ENCODE data around the gene DNASE1. TPM values are rescaled to one million over a fixed set of nuclear protein-coding genes. Genes with fewer than 3 reads are reported as not detected.

The DNASE1 gene
- total and polyA plus RNA-seq, 11 donors: 3.2 to 10.2 (median 6.0) TPM

- Histone ChIP-seq H3K4me1 (peaks cover 0 to 9% (median 0%) of the 10 kb centered on the region in 12 donors), H3K9me3 (no peaks in the 10 kb centered on the region), H3K27me3 (no peaks in the 10 kb centered on the region), H3K27ac (no peak overlapping the region), H3K4me3 (no peak overlapping the region), H3K36me3 (peaks cover 0 to 31% (median 0%) of the 10 kb centered on the region in 9 donors)
- TF ChIP-seq POLR2A (IDR thresholded peaks at IDR 0.05) (no peak), CTCF (IDR thresholded peaks at IDR 0.05) (no peak)
- intact Hi-C loops (cut with DNase I): no loop called here
- ATAC-seq (peak; percentile 25 to 73 (median 48)), DNase-seq (no peak)
- 54 to 65% (median 62%) methylated on average over 15 to 21 of the region's 21 CpGs for WGBS, 4 donors
Observed at GRCh38 chr16:3642397-3643094, 11.9 kb upstream of the DNASE1 start.

DNA sequence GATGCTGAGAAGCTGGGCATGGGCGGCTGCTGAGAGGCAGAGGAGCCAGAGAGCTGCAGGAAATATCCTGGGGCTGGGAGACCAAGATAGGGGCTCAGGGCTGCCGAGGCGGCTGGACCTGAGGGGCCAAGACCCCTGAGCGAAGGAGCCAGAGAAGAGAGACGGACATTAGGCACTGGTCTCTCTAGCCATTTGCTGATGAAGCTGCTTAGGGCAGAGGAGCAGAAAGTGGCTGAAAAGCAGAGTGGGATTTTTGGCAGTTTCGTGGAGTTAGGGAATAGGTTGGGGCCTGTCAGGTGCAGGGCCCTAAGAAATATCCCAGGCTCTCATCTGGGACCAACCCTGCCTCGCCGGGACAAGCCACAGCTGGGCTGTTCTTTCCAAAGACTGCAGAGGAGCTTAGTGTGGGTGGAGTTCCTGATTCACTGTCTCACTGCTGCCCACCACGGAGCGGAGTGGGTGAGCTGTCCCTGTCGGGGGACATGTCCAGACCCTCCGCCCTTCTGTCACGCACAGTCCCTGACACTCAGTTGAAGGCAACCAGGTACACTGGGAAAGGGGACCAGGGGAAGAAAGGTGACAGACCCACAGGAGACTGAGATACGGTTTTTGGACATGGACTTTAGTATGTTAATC is 11.3 kb upstream of the DNASE1 start:
- no peak overlapping the region for H3K27ac ChIP-seq
- DNase-seq: no peak
- no peaks in the 10 kb centered on the region for H3K27me3 ChIP-seq
- H3K4me1 ChIP-seq: peaks cover 0 to 9% (median 0%) of the 10 kb centered on the region in 12 donors
- ATAC-seq: no peak
- intact Hi-C loops (cut with DNase I): no loop called here
- TF ChIP-seq CTCF (IDR thresholded peaks at IDR 0.05) (no peak), POLR2A (IDR thresholded peaks at IDR 0.05) (no peak)
- peaks cover 0 to 31% (median 0%) of the 10 kb centered on the region in 9 donors for H3K36me3 ChIP-seq
- H3K9me3 ChIP-seq: no peaks in the 10 kb centered on the region
- no peak overlapping the region for H3K4me3 ChIP-seq
- WGBS, 4 donors: 82 to 87% (median 84%) methylated on average over 14 of the region's 14 CpGs

DNA sequence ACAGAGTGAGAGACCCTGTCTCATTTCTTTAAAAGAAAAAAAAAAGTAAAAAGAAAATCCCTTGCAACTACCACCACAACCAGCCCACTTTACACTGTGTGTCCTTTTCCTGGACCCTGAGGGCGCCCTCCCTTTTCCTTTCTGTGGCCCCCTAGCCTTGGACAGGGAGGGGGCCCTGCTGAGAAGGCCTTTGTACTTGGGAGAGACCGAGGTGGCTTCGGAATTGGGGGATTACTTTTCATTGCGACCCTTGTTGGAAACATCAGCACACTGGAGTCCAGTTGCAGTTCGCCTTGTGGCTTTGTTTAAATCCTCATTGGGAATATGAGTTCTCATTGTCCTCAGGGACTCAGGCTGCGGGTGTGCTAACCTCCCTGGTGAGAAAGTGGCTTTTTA is 9.4 kb upstream of the DNASE1 start:
- Histone ChIP-seq H3K27ac (no peak overlapping the region), H3K4me1 (peaks cover 0 to 9% (median 0%) of the 10 kb centered on the region in 12 donors), H3K4me3 (no peak overlapping the region), H3K9me3 (no peaks in the 10 kb centered on the region), H3K27me3 (no peaks in the 10 kb centered on the region), H3K36me3 (peaks cover 0 to 31% (median under 1%) of the 10 kb centered on the region in 9 donors)
- no peak for DNase-seq
- TF ChIP-seq POLR2A (IDR thresholded peaks at IDR 0.05) (no peak), CTCF (IDR thresholded peaks at IDR 0.05) (no peak)
- no peak for ATAC-seq
- 73 to 89% (median 83%) methylated on average over 6 of the region's 6 CpGs for WGBS, 4 donors
- intact Hi-C loops (cut with DNase I): no loop called here

GRCh38 chr16:3645504-3646347 is 8.8 kb upstream of the DNASE1 start:
- Histone ChIP-seq H3K9me3 (no peaks in the 10 kb centered on the region), H3K4me1 (peaks cover 0 to 9% (median 0%) of the 10 kb centered on the region in 12 donors), H3K27me3 (no peaks in the 10 kb centered on the region), H3K4me3 (no peak overlapping the region), H3K36me3 (peaks cover 0 to 28% (median 2%) of the 10 kb centered on the region in 9 donors), H3K27ac (no peak overlapping the region)
- intact Hi-C loops (cut with DNase I): no loop called here
- WGBS, 4 donors: 82 to 87% (median 85%) methylated on average over 18 to 19 of the region's 19 CpGs
- TF ChIP-seq CTCF (IDR thresholded peaks at IDR 0.05): no peak
- TF ChIP-seq POLR2A (IDR thresholded peaks at IDR 0.05): no peak
- no peak for ATAC-seq
- DNase-seq: no peak
